Measurements from ENCODE around the gene NTN4.
A peak's percentile ranks its signal among the peaks of the same experiment; 100 is the strongest.
"Not testable (repeated sequence)": the region's sequence is repeated elsewhere in the genome, so short reads cannot be mapped to it uniquely, and the experiment has no call there.

Gene NTN4

GRCh38 chr12:95790033-95790916, at the start of gene NTN4:
Gene NTN4 (minus strand): TSS chr12:95790764. CDS start chr12:95790309, 455 bp downstream.
- peak; percentile 28 for DNase-seq

- DNase-seq, result peak; percentile 41
These were observed 47.6 kb upstream of the NTN4 start for GRCh38 chr12:95838125-95838524.

- no peak for DNase-seq
These were observed 46.9 kb upstream of the NTN4 start for GRCh38 chr12:95837240-95838038.

GRCh38 chr12:95836630-95837239, 46.2 kb upstream of the NTN4 start:
- peak; percentile 33 for DNase-seq

- peak; percentile 33 for DNase-seq
These were observed 45.6 kb upstream of the NTN4 start for GRCh38 chr12:95836185-95836609.

- DNase-seq, result no peak
These were observed 44.0 kb upstream of the NTN4 start for GRCh38 chr12:95834572-95834971.

GRCh38 chr12:95830335-95831089, 39.9 kb upstream of the NTN4 start:
- no peak for DNase-seq

- no peak for DNase-seq
These were observed 38.8 kb upstream of the NTN4 start for GRCh38 chr12:95829395-95829794.

GRCh38 chr12:95820096-95820703, 29.6 kb upstream of the NTN4 start:
- peak; percentile 38 for DNase-seq

GRCh38 chr12:95815632-95816212, 25.2 kb upstream of the NTN4 start:
- DNase-seq, result peak; percentile 36

- not testable (repeated sequence) for DNase-seq
These were observed 21.6 kb upstream of the NTN4 start for GRCh38 chr12:95812155-95812554.

GRCh38 chr12:95810411-95810810, 19.8 kb upstream of the NTN4 start:
- no peak for DNase-seq

GRCh38 chr12:95809000-95809680, 18.6 kb upstream of the NTN4 start:
- no peak for DNase-seq

GRCh38 chr12:95808146-95808545, 17.6 kb upstream of the NTN4 start:
- DNase-seq, result no peak

GRCh38 chr12:95805864-95806671, 15.5 kb upstream of the NTN4 start:
- DNase-seq, result no peak

- no peak for DNase-seq
These were observed 13.7 kb upstream of the NTN4 start for GRCh38 chr12:95804291-95804690.

GRCh38 chr12:95803817-95804216, 13.3 kb upstream of the NTN4 start:
- no peak for DNase-seq

GRCh38 chr12:95802482-95803270, 12.1 kb upstream of the NTN4 start:
- DNase-seq, result no peak

- DNase-seq, result no peak
These were observed 6.4 kb upstream of the NTN4 start for GRCh38 chr12:95796982-95797289.
